Nucleus accumbens (tissue), 56 donors: ENCODE measurements around the gene MARF1.
"Not testable (repeated sequence)": the region's sequence is repeated elsewhere in the genome, so short reads cannot be mapped to it uniquely, and the experiment has no call there.

Experiments
- DNase-seq, 56 donors: peaks; one replicate each; lab custom pipeline; 2025; lab: John Stamatoyannopoulos, UW

MARF1 gene

DNA sequence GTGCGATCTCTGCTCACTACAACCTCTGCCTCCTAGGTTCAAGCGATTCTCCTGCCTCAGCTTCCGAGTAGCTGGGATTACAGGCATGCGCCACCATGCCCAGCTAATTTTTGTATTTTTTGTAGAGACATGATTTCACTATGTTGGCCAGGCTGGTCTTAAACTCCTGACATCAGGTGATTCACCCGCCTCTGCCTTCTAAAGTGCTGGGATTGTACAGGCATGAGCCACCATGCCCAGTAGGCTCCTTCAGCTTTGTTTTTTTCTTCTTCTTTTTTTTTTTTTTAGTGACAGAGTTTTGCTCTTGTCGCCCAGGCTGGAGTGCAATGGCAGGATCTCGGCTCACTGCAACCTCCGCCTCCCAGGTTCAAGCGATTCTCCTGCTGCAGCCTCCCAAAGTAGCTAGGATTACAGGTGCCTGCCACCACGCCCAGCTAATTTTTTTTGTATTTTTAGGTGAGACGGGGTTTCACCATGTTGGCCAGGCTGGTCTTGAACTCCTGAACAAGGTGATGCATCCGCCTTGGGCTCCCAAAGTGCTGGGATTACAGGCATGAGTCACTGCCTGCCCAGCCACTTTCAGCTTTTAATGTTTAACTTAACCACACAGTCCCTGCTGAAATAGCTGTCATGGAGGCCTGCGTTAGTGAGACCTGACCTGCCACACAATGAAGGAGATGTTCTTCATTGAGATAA lies 95.7 kb downstream of the MARF1 start:
- not testable (repeated sequence) for DNase-seq

GRCh38 chr16:15545544-15545943 lies 97.4 kb downstream of the MARF1 start:
- no peak for DNase-seq

GRCh38 chr16:15544405-15544804 lies 98.5 kb downstream of the MARF1 start:
- DNase-seq: no peak
